ENCODE data around the gene ANKRA2.
"Not testable (repeated sequence)": the region's sequence is repeated elsewhere in the genome, so short reads cannot be mapped to it uniquely, and the experiment has no call there.

Gene ANKRA2

GRCh38 chr5:73545403-73545779 lies 20.0 kb downstream of the ANKRA2 start:
- DNase-seq: no peak

GRCh38 chr5:73544429-73545402 lies 20.7 kb downstream of the ANKRA2 start:
- no peak for DNase-seq

GRCh38 chr5:73542020-73542419 lies 23.4 kb downstream of the ANKRA2 start:
- no peak for DNase-seq

- DNase-seq: no peak
These were observed 25.2 kb downstream of the ANKRA2 start for GRCh38 chr5:73540192-73540591.

GRCh38 chr5:73539730-73540129 lies 25.7 kb downstream of the ANKRA2 start:
- no peak for DNase-seq

- no peak for DNase-seq
These were observed 30.5 kb downstream of the ANKRA2 start for GRCh38 chr5:73534971-73535370.

- DNase-seq: no peak
These were observed 31.3 kb downstream of the ANKRA2 start for GRCh38 chr5:73534011-73534644.

GRCh38 chr5:73532195-73532594 lies 33.2 kb downstream of the ANKRA2 start:
- DNase-seq: no peak

- no peak for DNase-seq
These were observed 34.1 kb downstream of the ANKRA2 start for GRCh38 chr5:73531356-73531755.

GRCh38 chr5:73529081-73529480 lies 36.4 kb downstream of the ANKRA2 start:
- no peak for DNase-seq

- no peak for DNase-seq
These were observed 37.2 kb downstream of the ANKRA2 start for GRCh38 chr5:73528248-73528647.

GRCh38 chr5:73525606-73526203 lies 39.7 kb downstream of the ANKRA2 start:
- no peak for DNase-seq

GRCh38 chr5:73523861-73524260 lies 41.6 kb downstream of the ANKRA2 start:
- no peak for DNase-seq

- no peak for DNase-seq
These were observed 42.5 kb downstream of the ANKRA2 start for GRCh38 chr5:73522989-73523388.

- peak; percentile 78 for DNase-seq
These were observed 45.7 kb downstream of the ANKRA2 start for GRCh38 chr5:73519531-73520283.

GRCh38 chr5:73515232-73515631 lies 50.2 kb downstream of the ANKRA2 start:
- no peak for DNase-seq

- no peak for DNase-seq
These were observed 51.0 kb downstream of the ANKRA2 start for GRCh38 chr5:73514418-73514817.

GRCh38 chr5:73513996-73514395 lies 51.4 kb downstream of the ANKRA2 start:
- DNase-seq: no peak

GRCh38 chr5:73508521-73508920 lies 56.9 kb downstream of the ANKRA2 start:
- DNase-seq: not testable (repeated sequence)

- no peak for DNase-seq
These were observed 58.4 kb downstream of the ANKRA2 start for GRCh38 chr5:73507062-73507461.

GRCh38 chr5:73506459-73506955 lies 58.9 kb downstream of the ANKRA2 start:
- no peak for DNase-seq
